Renal cortex interstitium (tissue), 11 donors: ENCODE measurements around the gene PNMA3. TPM values are rescaled to one million over a fixed set of nuclear protein-coding genes. Genes with fewer than 3 reads are reported as not detected.
"Not testable (repeated sequence)": the region's sequence is repeated elsewhere in the genome, so short reads cannot be mapped to it uniquely, and the experiment has no call there.

Experiments
- DNase-seq, 11 donors: peaks; one replicate each; pipeline ENCODE4 v3.0.0-alpha.2; 2013; ENCODE audit warnings: low read depth in 9 of 11, low spot score in 4 of 11; ENCODE audit errors: extremely low read depth in 1 of 11
- polyA plus RNA-seq, 3 donors: library from polyadenylated mRNA; unstranded; fragments of 120-200 nt; gene quantifications; one replicate each; pipeline ENCODE4 v1.2.1, GENCODE V29; 2013; ENCODE audit not compliant: insufficient read length in 3 of 3

The PNMA3 gene
- polyA plus RNA-seq, 3 donors: 31.6 to 37.4 (median 32.4) TPM

DNA sequence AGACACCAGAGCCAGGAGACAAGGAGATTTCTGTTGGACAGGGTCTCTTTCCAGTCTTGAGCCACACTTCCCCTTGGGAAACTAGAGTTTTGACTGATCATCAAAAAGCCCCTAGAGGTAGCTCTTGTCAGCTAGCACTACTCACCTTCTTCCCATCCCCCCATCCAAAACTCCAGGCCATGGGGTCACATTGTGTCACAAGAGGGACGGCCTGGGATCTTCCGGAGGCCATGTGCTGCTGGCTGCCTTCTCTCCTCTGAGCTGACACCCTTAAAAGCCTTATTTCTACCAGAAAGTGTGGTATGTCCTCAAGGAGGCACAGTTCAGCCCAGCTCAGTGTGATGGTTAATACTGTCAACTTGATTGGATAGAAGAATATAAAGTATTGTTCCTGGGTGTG lies 7.8 kb downstream of the PNMA3 start:
- DNase-seq: no peak

DNA sequence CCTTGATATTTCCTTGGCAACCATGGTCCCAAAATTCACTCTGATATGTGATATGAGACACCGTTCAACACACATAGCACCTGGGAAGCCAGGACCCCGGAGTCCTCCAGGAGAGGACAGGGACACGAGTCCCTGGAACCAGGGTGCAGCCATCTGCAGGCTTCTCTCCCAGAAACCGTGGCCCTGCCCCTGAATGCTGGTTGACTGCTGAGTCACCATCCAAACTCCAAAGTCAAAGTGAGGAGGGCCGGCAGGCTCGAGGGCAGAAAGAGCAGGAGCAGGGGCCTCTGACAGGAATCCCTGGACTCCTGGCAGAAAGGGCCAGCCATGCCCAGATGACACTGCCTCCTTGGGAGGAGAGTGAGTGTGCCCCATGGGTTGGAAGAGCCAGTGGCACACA lies 9.1 kb downstream of the PNMA3 start:
- DNase-seq: no peak

DNA sequence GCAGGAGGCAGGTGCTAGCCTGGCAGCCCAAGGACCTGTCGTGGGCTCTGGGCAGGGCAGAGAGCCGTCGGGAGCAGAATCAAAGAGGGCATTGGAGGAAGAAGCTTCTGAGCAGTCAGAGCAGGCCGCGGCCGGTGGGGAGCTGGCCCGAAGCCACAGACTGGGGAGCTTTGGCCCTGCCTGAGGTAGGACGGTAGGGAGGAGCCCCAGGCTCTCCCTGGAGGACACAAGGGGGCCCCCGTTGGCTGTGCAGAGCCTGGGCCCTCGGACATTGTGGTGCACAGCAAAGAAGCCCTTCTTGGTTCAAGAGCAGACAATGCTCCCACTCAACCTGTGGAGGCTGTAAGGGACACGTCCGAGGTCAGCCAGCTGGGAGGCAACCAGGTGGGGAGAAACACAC lies 10.1 kb downstream of the PNMA3 start:
- not testable (repeated sequence) for DNase-seq

DNA sequence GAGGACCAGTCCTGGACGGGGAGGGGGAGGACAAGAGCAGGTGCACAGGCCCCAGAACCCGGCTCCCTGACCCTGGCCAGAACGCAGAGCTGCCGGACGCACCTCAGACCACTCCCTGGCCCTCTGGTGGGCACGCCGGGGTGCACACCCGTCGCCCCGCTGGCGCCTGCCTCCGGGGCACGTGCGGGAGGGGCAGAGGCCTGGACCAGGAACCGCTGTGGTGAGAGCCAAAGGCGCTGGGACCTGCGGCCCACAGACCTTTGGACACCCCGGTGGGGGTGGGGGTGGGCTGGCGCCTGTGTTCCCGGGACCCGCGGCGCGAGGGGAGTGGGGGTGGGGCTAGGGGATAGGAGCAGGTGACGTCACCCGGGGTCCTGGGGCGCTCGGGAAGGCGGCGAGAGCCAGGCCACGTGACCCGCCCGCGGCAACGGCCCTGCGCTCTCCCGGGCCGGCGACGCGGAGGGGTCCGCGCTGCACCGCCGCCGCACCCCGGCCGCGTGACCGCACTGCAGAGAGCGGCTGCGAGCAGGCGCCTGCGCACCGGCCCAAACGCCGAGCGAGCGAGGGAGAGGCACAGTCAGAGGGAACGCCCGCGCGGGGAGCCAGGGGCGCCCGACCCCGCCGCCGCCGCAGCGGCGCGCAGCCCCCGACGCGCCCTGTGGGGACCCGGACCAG lies 15.8 kb downstream of the PNMA3 start, which contains the start of gene PNMA6A:
TSS of gene PNMA6A (plus strand) at position 546 of the 675 bp plus-strand sequence. CDS start 609 bp downstream, outside the sequence.
- not testable (repeated sequence) for DNase-seq

DNA sequence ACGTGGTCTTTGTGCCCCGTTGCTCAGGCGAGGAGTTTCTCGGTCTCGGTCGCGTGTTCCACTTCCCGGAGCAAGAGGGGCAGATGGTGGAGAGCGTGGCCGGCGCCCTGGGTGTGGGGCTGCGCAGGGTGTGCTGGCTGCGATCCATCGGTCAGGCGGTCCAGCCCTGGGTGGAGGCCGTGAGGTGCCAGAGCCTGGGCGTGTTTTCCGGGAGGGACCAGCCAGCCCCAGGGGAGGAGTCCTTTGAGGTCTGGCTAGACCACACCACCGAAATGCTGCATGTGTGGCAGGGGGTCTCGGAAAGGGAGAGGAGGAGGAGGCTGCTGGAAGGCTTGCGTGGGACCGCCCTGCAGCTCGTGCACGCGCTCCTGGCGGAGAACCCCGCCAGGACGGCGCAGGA lies 17.1 kb downstream of the PNMA3 start:
- not testable (repeated sequence) for DNase-seq

DNA sequence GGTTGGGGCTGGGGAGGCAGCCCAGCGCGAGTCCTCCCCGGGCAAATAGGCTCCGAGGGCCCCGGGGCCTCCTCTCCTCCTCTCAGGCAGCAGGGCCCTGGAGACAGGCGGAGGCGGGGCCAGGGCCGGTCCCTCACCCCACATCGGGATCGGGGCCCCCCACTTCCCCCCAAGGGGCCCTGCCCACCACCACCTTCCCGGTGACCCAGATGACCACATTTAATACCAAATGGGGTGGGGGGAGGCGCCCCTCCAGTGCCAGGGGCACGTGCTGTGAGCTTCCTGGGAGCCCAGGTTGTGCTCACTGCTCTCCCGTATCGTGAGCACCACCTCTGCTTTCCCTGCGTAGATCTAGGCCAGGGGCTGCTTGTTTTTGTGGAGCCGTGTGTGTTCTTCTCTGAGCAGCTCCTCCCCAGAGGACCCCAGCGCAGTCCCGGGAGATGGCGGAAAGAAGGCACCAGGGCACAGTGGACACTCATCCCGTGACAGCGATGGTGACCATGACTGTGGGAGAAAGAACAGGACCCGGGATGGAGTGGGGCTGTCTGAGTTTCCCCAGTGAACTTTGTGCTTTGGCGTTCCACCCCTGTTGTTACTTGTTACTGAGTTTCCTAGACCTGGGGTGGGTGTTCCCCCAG lies 18.1 kb downstream of the PNMA3 start:
- no peak for DNase-seq

DNA sequence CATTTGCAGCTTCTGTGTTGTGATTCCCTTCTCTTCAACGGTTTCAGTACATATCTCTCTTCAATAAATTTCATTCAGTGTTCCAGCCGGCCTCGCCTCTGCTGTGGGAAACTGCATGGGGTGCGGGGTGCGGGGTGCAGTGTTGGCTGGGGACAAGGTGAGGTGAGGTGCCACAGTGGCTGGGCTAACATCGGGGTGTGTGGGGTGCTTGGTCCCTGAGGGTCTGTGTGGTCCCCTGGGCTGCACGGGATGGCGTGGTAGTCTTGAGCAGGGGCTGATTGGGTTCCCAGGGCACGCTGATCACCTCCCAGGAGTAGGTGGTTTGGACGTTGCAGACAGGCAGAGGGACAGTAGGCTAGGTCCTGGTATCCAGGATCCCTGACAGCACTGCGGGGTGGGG lies 18.7 kb downstream of the PNMA3 start:
- no peak for DNase-seq

DNA sequence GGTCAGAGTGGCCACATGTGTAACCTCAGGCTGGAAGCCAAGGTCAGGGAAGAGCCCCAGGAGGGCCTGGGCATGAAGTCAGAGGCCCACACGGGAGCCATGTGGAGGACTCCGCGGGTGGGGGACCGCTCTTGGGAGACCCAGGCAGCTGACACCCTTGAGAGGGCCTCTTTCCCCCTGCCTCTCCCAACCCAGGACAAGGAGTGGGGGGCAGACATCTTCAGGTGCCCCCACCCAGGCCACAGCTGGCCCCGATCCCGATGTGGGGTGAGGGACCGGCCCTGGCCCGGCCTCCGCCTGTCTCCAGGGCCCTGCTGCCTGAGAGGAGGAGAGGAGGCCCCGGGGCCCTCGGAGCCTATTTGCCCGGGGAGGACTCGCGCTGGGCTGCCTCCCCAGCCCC lies 19.1 kb downstream of the PNMA3 start:
- no peak for DNase-seq

DNA sequence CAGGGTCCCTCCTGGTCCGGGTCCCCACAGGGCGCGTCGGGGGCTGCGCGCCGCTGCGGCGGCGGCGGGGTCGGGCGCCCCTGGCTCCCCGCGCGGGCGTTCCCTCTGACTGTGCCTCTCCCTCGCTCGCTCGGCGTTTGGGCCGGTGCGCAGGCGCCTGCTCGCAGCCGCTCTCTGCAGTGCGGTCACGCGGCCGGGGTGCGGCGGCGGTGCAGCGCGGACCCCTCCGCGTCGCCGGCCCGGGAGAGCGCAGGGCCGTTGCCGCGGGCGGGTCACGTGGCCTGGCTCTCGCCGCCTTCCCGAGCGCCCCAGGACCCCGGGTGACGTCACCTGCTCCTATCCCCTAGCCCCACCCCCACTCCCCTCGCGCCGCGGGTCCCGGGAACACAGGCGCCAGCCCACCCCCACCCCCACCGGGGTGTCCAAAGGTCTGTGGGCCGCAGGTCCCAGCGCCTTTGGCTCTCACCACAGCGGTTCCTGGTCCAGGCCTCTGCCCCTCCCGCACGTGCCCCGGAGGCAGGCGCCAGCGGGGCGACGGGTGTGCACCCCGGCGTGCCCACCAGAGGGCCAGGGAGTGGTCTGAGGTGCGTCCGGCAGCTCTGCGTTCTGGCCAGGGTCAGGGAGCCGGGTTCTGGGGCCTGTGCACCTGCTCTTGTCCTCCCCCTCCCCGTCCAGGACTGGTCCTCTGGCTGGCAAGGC lies 21.3 kb downstream of the PNMA3 start:
- DNase-seq: not testable (repeated sequence)

DNA sequence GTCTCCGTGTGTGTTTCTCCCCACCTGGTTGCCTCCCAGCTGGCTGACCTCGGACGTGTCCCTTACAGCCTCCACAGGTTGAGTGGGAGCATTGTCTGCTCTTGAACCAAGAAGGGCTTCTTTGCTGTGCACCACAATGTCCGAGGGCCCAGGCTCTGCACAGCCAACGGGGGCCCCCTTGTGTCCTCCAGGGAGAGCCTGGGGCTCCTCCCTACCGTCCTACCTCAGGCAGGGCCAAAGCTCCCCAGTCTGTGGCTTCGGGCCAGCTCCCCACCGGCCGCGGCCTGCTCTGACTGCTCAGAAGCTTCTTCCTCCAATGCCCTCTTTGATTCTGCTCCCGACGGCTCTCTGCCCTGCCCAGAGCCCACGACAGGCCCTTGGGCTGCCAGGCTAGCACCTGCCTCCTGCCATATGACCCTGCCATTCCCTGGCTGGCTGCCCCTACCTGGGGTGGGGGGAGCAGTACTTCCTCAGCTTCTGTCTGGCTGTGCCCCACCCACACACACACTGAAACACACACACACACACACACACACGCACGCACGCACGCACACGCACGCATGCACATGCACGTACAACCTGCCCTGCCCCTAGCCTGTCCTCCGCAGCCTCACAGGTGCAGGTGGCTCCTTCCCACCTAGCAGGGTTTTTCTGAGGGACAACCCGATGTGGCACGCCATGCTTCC lies 27.1 kb downstream of the PNMA3 start:
- DNase-seq: not testable (repeated sequence)

DNA sequence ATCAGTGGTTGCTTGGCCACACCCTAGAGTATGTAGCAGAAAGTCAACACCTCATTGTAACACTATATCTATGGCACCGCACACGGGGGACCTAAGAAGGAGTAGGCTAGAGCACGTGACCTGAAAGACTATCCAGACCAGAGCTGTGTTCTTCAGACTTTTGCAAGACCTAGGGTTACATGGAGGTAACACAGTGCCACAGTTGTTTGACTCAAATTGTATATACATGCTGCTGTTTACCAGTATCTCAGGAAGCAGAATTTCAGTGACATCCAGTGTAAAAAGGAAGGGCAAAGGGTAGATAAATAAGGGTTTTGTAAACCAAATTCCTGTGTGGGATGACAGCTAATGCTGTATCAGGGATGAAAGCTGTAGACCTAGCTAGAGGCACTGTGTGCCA lies 46.1 kb downstream of the PNMA3 start:
- no peak for DNase-seq

DNA sequence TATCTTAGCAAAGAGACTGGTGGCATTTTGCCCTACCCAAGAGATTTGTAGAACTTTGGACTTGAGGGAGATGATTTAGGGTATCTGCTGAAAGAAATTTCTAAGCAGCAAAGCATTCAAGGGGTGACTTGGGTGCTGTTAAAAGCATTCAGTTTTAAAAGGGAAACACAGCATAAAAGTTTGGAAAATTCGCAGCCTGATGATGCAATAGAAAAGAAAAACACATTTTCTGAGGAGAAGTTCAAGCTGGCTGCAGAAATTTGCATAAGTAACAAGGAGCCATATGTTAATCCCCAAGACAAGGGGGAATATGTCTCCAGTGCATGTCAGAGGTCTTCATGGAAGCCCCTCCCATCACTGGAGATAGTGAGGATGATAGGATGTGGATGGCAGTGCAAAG lies 48.7 kb downstream of the PNMA3 start:
- DNase-seq: not testable (repeated sequence)

DNA sequence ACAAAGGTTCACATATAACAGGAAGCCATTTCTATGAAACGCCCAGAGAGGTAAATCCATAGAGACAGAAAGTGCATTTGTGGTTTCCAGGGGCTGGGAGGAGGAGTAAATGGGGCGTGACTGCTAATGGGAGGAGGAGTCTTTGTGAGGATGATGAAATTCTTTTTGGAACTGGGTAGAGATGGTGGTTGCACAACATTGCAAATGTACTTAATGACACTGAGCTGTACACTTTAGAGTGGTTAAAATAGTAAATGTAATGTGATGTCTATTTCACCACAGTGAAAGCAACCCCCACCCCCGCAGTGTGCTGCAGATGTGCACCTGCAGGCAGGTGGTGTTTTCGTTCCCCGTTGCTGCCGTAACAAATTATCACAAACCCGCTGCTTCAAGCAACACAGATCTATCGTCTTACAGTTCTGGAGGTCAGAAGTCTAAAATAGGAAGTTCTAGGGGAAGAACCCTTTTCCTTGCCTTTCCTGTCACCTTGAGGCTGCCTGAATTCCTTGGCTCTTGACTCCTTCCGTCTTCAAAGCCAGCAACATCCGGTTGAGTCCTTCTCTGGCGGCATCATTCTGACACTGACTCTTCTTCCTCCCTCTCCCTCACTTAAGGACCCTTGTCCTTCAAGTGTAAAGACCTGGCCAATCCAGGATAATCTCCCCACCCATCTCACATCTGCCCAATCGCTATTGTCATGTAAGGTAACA lies 50.0 kb downstream of the PNMA3 start:
- not testable (repeated sequence) for DNase-seq

Other genes with a start within 250 kb of the PNMA3 start
- 100 to 1,000 TPM; 114 to 130 (median 114) TPM for gene CETN2, start 225.7 kb upstream of the PNMA3 start, polyA plus RNA-seq
- gene NSDHL, start 225.4 kb upstream of the PNMA3 start, polyA plus RNA-seq: 10 to 100 TPM; 30.0 to 32.8 (median 30.9) TPM
- 10 to 100 TPM; 37.3 to 52.4 (median 48.5) TPM for gene ZNF185, start 158.4 kb upstream of the PNMA3 start, polyA plus RNA-seq
- gene PNMA5, start 62.4 kb upstream of the PNMA3 start, polyA plus RNA-seq: under 1 TPM; 0.16 to 0.39 (median 0.30) TPM
- gene PNMA6A, start 16.0 kb downstream of the PNMA3 start, polyA plus RNA-seq: 10 to 100 TPM in 2 of 3 donors, 1 to 10 TPM in 1; 9.3 to 13.7 (median 13.6) TPM
- gene MAGEA1, start 122.8 kb downstream of the PNMA3 start, polyA plus RNA-seq: not detected